Smooth muscle cell (in vitro differentiated cells): Measurements from ENCODE around the gene OGFOD1. TPM values are rescaled to one million over a fixed set of nuclear protein-coding genes. Genes with fewer than 3 reads are reported as not detected.

Source experiments
- DNase-seq: peaks from one replicate; lab custom pipeline; 2025; ENCODE audit not compliant: unreplicated experiment; lab: John Stamatoyannopoulos, UW
- H2AFZ ChIP-seq: fragments of 200-600 bp; sonication (generic); 2 replicates; pipeline ENCODE4 v1.6.0; 2016; ENCODE audit warnings: antibody characterized with exemption, low read depth, mild to moderate bottlenecking
- H3F3A ChIP-seq: fragments of 200-600 bp; sonication (generic); 2 replicates; pipeline ENCODE4 v1.6.0; 2017; ENCODE audit warnings: antibody characterized with exemption, low read depth
- H3K27ac ChIP-seq: fragments of 200-600 bp; sonication (generic); 2 replicates; pipeline ENCODE4 v1.5.1; 2016; ENCODE audit warnings: low read depth, mild to moderate bottlenecking
- H3K27me3 ChIP-seq: fragments of 200-600 bp; sonication (generic); 2 replicates; pipeline ENCODE4 v1.6.1; 2016; ENCODE audit warnings: low read depth, mild to moderate bottlenecking
- H3K36me3 ChIP-seq: fragments of 200-600 bp; sonication (generic); 2 replicates; pipeline ENCODE4 v1.5.1; 2016; ENCODE audit warnings: low read depth
- H3K4me1 ChIP-seq: fragments of 200-600 bp; sonication (generic); 2 replicates; pipeline ENCODE4 v1.5.1; 2016; ENCODE audit warnings: low read depth
- H3K4me2 ChIP-seq: fragments of 200-600 bp; sonication (generic); 2 replicates; pipeline ENCODE4 v1.6.0; 2016; ENCODE audit warnings: mild to moderate bottlenecking
- H3K4me3 ChIP-seq: fragments of 200-600 bp; sonication (generic); 2 replicates; pipeline ENCODE4 v1.5.1; 2016; ENCODE audit warnings: mild to moderate bottlenecking
- H3K79me2 ChIP-seq: fragments of 200-600 bp; sonication (generic); 2 replicates; pipeline ENCODE4 v1.6.0; 2016; ENCODE audit warnings: low read depth, mild to moderate bottlenecking
- H3K9ac ChIP-seq: fragments of 200-600 bp; sonication (generic); 2 replicates; pipeline ENCODE4 v1.6.0; 2016; ENCODE audit warnings: low read depth
- H3K9me3 ChIP-seq: fragments of 200-600 bp; sonication (generic); replicated peaks from 2 replicates; pipeline ENCODE4 v1.5.1; 2016; ENCODE audit warnings: low read depth
- H4K20me1 ChIP-seq: fragments of 200-600 bp; sonication (generic); 2 replicates; pipeline ENCODE4 v1.6.0; 2016; ENCODE audit warnings: low read depth
- CTCF ChIP-seq: fragments of 200-600 bp; sonication (generic); IDR thresholded peaks from 2 replicates; pipeline ENCODE4 v1.5.1; 2017; ENCODE audit warnings: borderline replicate concordance, mild to moderate bottlenecking, antibody characterized with exemption; ENCODE audit not compliant: insufficient read depth, poor library complexity, severe bottlenecking
- WGBS: methylation state at CpG from one replicate; pipeline ENCODE4 v1.1.7; 2016; ENCODE audit warnings: low lambda C conversion rate; 5-methylcytosine and 5-hydroxymethylcytosine counted together
- polyA plus RNA-seq: library from polyadenylated mRNA; unstranded; fragments of >200 nt; fragmentation: Nextera tagmentation; extraction: Ambion mirVana; gene quantifications from 2 replicates; pipeline ENCODE4 v1.2.1, GENCODE V29; 2016
- total RNA-seq: library from RNA; depleted of rRNA; stranded (reverse); fragments of >200 nt; gene quantifications from 2 replicates; pipeline ENCODE4 v1.2.3, GENCODE V29; 2014

Gene OGFOD1
- total and polyA plus RNA-seq, 2 experiments from 2014 or later, result 68.7 to 107 TPM

- WGBS, result 82% methylated on average over 5 of the region's 5 CpGs
- H3K79me2 ChIP-seq, result peaks cover 42% of the 10 kb centered on the region
- H4K20me1 ChIP-seq, result peaks cover 54% of the 10 kb centered on the region
- H3K4me2 ChIP-seq, result no peak overlapping the region
- no peaks in the 10 kb centered on the region for H3K9me3 ChIP-seq
- no peaks in the 10 kb centered on the region for H3K27me3 ChIP-seq
- H3F3A ChIP-seq, result no peaks in the 10 kb centered on the region
- H3K4me3 ChIP-seq, result no peak overlapping the region
- H3K9ac ChIP-seq, result no peak overlapping the region
- no peak overlapping the region for H3K27ac ChIP-seq
- DNase-seq, result no peak
- no peak for TF ChIP-seq CTCF
- no peaks in the 10 kb centered on the region for H3K36me3 ChIP-seq
- peaks cover 4% of the 10 kb centered on the region for H3K4me1 ChIP-seq
- no peak overlapping the region for H2AFZ ChIP-seq
These were observed 37.0 kb upstream of the OGFOD1 start for GRCh38 chr16:56414366-56414765.

DNA sequence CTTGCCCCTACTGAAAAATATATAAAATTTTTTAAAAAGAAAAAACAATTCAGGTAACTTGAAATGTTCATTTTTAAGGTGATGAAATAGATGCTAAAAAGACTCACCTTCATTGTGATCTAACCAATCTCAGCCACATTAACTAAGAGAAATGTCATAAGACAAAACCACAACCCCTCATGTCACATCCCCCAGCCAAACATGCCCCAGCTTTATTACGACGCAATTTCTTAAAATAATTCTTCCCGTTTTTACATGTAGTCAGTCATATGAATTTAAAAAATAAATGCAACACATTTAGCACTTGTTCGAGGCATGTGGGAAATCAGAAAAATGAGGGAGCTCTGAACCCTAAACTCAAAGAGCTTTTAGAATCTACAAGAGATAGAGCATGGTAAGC lies 35.5 kb upstream of the OGFOD1 start:
- Histone ChIP-seq H3K27me3 (no peaks in the 10 kb centered on the region), H3K4me3 (no peak overlapping the region)

GRCh38 chr16:56417138-56417537 lies 34.2 kb upstream of the OGFOD1 start:
- H3K4me3 ChIP-seq, result no peak overlapping the region
- peaks cover 80% of the 10 kb centered on the region for H4K20me1 ChIP-seq
- H3K79me2 ChIP-seq, result peaks cover 70% of the 10 kb centered on the region

More for the DNA sequence above, 35.5 kb upstream of the OGFOD1 start:
- Histone ChIP-seq H3F3A (no peaks in the 10 kb centered on the region), H3K4me1 (peaks cover 7% of the 10 kb centered on the region), H3K36me3 (no peaks in the 10 kb centered on the region), H4K20me1 (peaks cover 68% of the 10 kb centered on the region), H3K9me3 (no peaks in the 10 kb centered on the region), H3K4me2 (no peak overlapping the region), H2AFZ (no peak overlapping the region), H3K9ac (no peak overlapping the region), H3K27ac (no peak overlapping the region), H3K79me2 (peaks cover 57% of the 10 kb centered on the region)
- DNase-seq, result no peak
- TF ChIP-seq CTCF, result no peak
- 96% methylated on average over 4 of the region's 4 CpGs for WGBS

More at GRCh38 chr16:56417138-56417537, 34.2 kb upstream of the OGFOD1 start:
- Histone ChIP-seq H2AFZ (no peak overlapping the region), H3K27me3 (no peaks in the 10 kb centered on the region), H3K27ac (no peak overlapping the region), H3K9ac (no peak overlapping the region), H3K9me3 (no peaks in the 10 kb centered on the region), H3K4me1 (peaks cover 7% of the 10 kb centered on the region), H3K36me3 (no peaks in the 10 kb centered on the region), H3F3A (no peaks in the 10 kb centered on the region), H3K4me2 (no peak overlapping the region)
- TF ChIP-seq CTCF, result no peak
- WGBS, result 96% methylated on average over 4 of the region's 4 CpGs
- DNase-seq, result no peak
